PC-3 (cell line): Measurements from ENCODE around the gene GLB1L. TPM values are rescaled to one million over a fixed set of nuclear protein-coding genes. Genes with fewer than 3 reads are reported as not detected.
A peak's percentile ranks its signal among the peaks of the same experiment; 100 is the strongest.

Experiments
- ATAC-seq: fragments of 200-7000 bp; cut with Tn5 transposase; 2 replicates; pipeline ENCODE4 v1.9.1; 2020; ENCODE audit warnings: mild to moderate bottlenecking, moderate library complexity
- BruUV-seq: library from RNA; stranded (reverse); fragments of 400-500 nt; replicated peaks from 2 replicates; lab custom pipeline; 2021; lab: Mats Ljungman, UMichigan
- CTCF ChIA-PET: fragments of 300-600 bp; sonication (Branson Sonifier 250); formaldehyde crosslinking; loops from one replicate; lab custom pipeline; 2022; ENCODE audit warnings: antibody characterized with exemption; lab: Charles Lee
- POLR2A ChIA-PET: fragments of 300-600 bp; sonication (Branson Sonifier 250); formaldehyde crosslinking; loops from one replicate; lab custom pipeline; 2022; ENCODE audit warnings: antibody characterized with exemption; ENCODE audit not compliant: unreplicated experiment; lab: Charles Lee
- DNase-seq: peaks from one replicate; pipeline ENCODE4 v3.0.0-alpha.2; 2015
- H2AFZ ChIP-seq: fragments of 300-600 bp; sonication (generic); 2 replicates; pipeline ENCODE4 v1.6.0; 2016; ENCODE audit warnings: antibody characterized with exemption, low read length
- H3F3A ChIP-seq: fragments of 300-600 bp; sonication (generic); one replicate; pipeline ENCODE4 v1.6.0; 2017; ENCODE audit warnings: antibody characterized with exemption, low read length, control low read depth, mild to moderate bottlenecking; ENCODE audit not compliant: unreplicated experiment
- H3K27ac ChIP-seq: fragments of 300-600 bp; sonication (generic); 2 replicates; pipeline ENCODE4 v1.5.1; 2016; ENCODE audit warnings: mild to moderate bottlenecking, low read length
- H3K27me3 ChIP-seq: fragments of 300-600 bp; sonication (generic); 2 replicates; pipeline ENCODE4 v1.6.1; 2016; ENCODE audit warnings: low read length, mixed read lengths
- H3K36me3 ChIP-seq: fragments of 300-600 bp; sonication (generic); 2 replicates; pipeline ENCODE4 v1.6.1; 2016; ENCODE audit warnings: low read depth, mixed run types, low read length, mixed read lengths
- H3K4me1 ChIP-seq: fragments of 300-600 bp; sonication (generic); 2 replicates; pipeline ENCODE4 v1.5.1; 2016; ENCODE audit warnings: low read length; ENCODE audit not compliant: insufficient read depth
- H3K4me2 ChIP-seq: fragments of 300-600 bp; sonication (generic); 2 replicates; pipeline ENCODE4 v1.6.0; 2016; ENCODE audit warnings: low read length
- H3K4me3 ChIP-seq: fragments of 300-600 bp; sonication (generic); 2 replicates; pipeline ENCODE4 v1.5.1; 2016; ENCODE audit warnings: mild to moderate bottlenecking, low read length, mixed read lengths
- H3K79me2 ChIP-seq: fragments of 300-600 bp; sonication (generic); 2 replicates; pipeline ENCODE4 v1.6.1; 2017; ENCODE audit warnings: low read length, mixed read lengths
- H3K9ac ChIP-seq: fragments of 300-600 bp; sonication (generic); 2 replicates; pipeline ENCODE4 v1.6.0; 2016; ENCODE audit warnings: mild to moderate bottlenecking, low read length
- H3K9me2 ChIP-seq: fragments of 300-600 bp; sonication (generic); replicated peaks from 2 replicates; pipeline ENCODE4 v1.6.1; 2016; ENCODE audit warnings: mixed run types, low read length, mixed read lengths
- H3K9me3 ChIP-seq: fragments of 300-600 bp; sonication (generic); 2 replicates; pipeline ENCODE4 v1.6.1; 2016; ENCODE audit warnings: low read length, mixed read lengths
- H4K20me1 ChIP-seq: fragments of 300-600 bp; sonication (generic); 2 replicates; pipeline ENCODE4 v1.6.1; 2016; ENCODE audit warnings: low read length, mixed read lengths
- CTCF ChIP-seq: fragments of 300-600 bp; sonication (generic); conservative IDR thresholded peaks from 2 replicates; pipeline ENCODE4 v1.5.1; 2017; ENCODE audit warnings: antibody characterized with exemption, low read depth, mild to moderate bottlenecking, low read length
- EZH2 ChIP-seq: fragments of 300-600 bp; sonication (generic); IDR thresholded peaks from one replicate; pipeline ENCODE4 v1.6.1; 2017; ENCODE audit warnings: antibody characterized with exemption, mild to moderate bottlenecking, low read length; ENCODE audit not compliant: unreplicated experiment
- EZH2phosphoT487 ChIP-seq: fragments of 300-600 bp; sonication (generic); IDR thresholded peaks from 2 replicates; pipeline ENCODE4 v1.6.1; 2018; ENCODE audit warnings: mild to moderate bottlenecking, antibody characterized with exemption, low read length, borderline replicate concordance
- intact Hi-C: fragments of 100-400 bp; cut with micrococcal nuclease; formaldehyde crosslinking; loops from 2 replicates; pipeline ENCODE4 v1.9.0; 2023
- total RNA-seq: library from RNA; depleted of rRNA; stranded (reverse); fragments of >200 nt; gene quantifications from 2 replicates; pipeline ENCODE4 v1.2.3, GENCODE V29; 2014

Gene GLB1L
- total RNA-seq, 1 experiment from 2014 or later = 6.0 TPM

GRCh38 chr2:219254590-219255201 is 9.5 kb upstream of the GLB1L start:
- no peak overlapping the region for H3K9ac ChIP-seq
- no TSS peak for BruUV-seq
- ATAC-seq = peak; percentile 1
- peaks cover 6% of the 10 kb centered on the region for H3K36me3 ChIP-seq
- H4K20me1 ChIP-seq = no peaks in the 10 kb centered on the region
- ChIA-PET CTCF (no interaction called here), POLR2A (no interaction called here)
- intact Hi-C loops = no loop called here
- peak overlapping the region; percentile 90 for H3K4me2 ChIP-seq
- H3K4me1 ChIP-seq = peaks cover 31% of the 10 kb centered on the region
- H2AFZ ChIP-seq = peak overlapping the region; percentile 79
- H3K27ac ChIP-seq = no peak overlapping the region
- H3K9me2 ChIP-seq = no peaks in the 10 kb centered on the region
- peak overlapping the region; percentile 74 for H3K4me3 ChIP-seq
- no peak for DNase-seq
- H3K9me3 ChIP-seq = no peaks in the 10 kb centered on the region
- TF ChIP-seq EZH2 (no peak), CTCF (no peak), EZH2phosphoT487 (no peak)
- no peaks in the 10 kb centered on the region for H3F3A ChIP-seq
- peaks cover 28% of the 10 kb centered on the region for H3K79me2 ChIP-seq
- no peaks in the 10 kb centered on the region for H3K27me3 ChIP-seq

DNA sequence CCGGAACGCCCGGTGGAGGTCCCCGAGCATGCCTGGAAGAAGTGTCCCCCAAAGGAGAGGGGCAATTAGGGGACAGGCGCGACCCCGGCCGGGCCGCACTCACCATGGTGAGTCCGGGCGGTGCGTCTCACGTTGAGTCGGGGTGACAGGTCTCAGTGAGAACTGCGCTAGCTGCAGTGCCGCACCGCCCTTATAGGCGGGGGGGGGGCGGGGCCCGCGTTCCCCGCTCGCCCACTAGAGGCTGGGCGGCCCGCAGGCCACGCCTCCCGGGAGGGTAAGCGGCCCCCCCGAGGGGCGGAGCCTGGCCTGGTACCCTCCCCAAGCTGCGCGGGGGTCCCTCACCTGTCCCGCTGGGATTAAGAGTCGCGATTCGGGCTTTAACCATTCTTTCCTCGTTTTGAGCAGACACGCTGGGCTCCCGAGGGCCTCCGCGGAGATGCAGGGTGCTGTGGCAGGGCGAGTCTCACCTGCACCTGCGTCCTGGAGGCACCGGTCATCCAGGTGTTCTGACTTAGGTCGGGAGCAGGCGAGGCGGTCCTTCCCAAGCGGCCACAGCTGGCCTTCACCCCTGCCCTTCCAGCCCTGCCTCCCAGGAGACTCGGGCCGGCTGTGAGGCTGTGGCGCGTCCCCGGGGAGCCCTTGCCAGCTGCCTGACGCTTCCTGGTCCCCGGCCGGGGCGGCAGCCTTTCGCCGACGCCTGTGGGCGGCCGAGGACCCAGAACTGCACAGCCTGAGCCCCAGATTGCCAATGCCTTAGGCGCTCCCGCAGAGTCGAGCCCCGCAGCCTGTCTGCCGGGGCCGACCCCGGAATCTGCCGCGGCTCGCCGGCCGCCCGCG is 8.7 kb upstream of the GLB1L start, which contains the start of gene TUBA4A:
TUBA4A (minus strand) TSS at position 166 of the 837 bp plus-strand sequence; CDS start at position 106, 60 bp downstream.
- no peaks in the 10 kb centered on the region for H4K20me1 ChIP-seq
- H3K36me3 ChIP-seq = peaks cover 6% of the 10 kb centered on the region
- BruUV-seq = no TSS peak
- H3K4me1 ChIP-seq = peaks cover 38% of the 10 kb centered on the region
- peak within 1 kb of the TSS; percentile 62 for H3K9ac ChIP-seq
- peak within 1 kb of the TSS; percentile 33 for H3K27ac ChIP-seq
- no peaks in the 10 kb centered on the region for H3K9me2 ChIP-seq
- H3K9me3 ChIP-seq = no peaks in the 10 kb centered on the region
- peaks cover 28% of the 10 kb centered on the region for H3K79me2 ChIP-seq
- intact Hi-C loops = loop anchor here (1.0 kb wide), 1 partner anchor 133 kb away; the partner anchor contains the start of gene DNPEP
- peaks cover 2% of the 10 kb centered on the region for H3F3A ChIP-seq
- CTCF ChIA-PET = no interaction called here
- DNase-seq (peak; percentile 90), ATAC-seq (peak; percentile 58)
- H2AFZ ChIP-seq = peak within 1 kb of the TSS; percentile 79
- H3K27me3 ChIP-seq = no peaks in the 10 kb centered on the region
- H3K4me3 ChIP-seq = peak within 1 kb of the TSS; percentile 74
- TF ChIP-seq EZH2phosphoT487 (no peak), EZH2 (no peak), CTCF (no peak)
- POLR2A ChIA-PET = interaction anchor here (0.6 to 0.7 kb wide), 3 partner anchors 20 to 48 kb away, joined by 3 to 20 read pairs (median 10); partner anchors contain the start of gene ZFAND2B
- peak within 1 kb of the TSS; percentile 90 for H3K4me2 ChIP-seq
